Gastroesophageal sphincter (tissue), 4 donors: ENCODE results near the gene NR2C2. TPM values are rescaled to one million over a fixed set of nuclear protein-coding genes. Genes with fewer than 3 reads are reported as not detected.

Experiments used
- ATAC-seq: fragments of 150-250 bp; one replicate; pipeline ENCODE4 v1.9.1; 2016; ENCODE audit warnings: mild to moderate bottlenecking, moderate library complexity
- H3K27ac ChIP-seq, 4 donors: fragments of 200-600 bp; sonication (generic) in 3 of 4; 1 replicate in 3 of 4; 2 replicates in 1 of 4; pipeline ENCODE4 v1.5.1; 2016 to 2019
- H3K27me3 ChIP-seq: fragments of 200-600 bp; sonication (generic); one replicate; pipeline ENCODE4 v1.5.1; 2019
- H3K36me3 ChIP-seq, 2 donors: fragments of 200-600 bp; sonication (generic); one replicate each; pipeline ENCODE4 v1.5.1; 2019; ENCODE audit warnings: control low read depth in 1 of 2
- H3K4me1 ChIP-seq, 3 donors: fragments of 200-600 bp; sonication (generic); 1 replicate in 2 of 3; 2 replicates in 1 of 3; pipeline ENCODE4 v1.5.1; 2016 to 2019; ENCODE audit warnings: control low read depth in 2 of 3
- H3K4me3 ChIP-seq, 2 donors: fragments of 200-600 bp; sonication (generic); one replicate each; pipeline ENCODE4 v1.5.1; 2019; ENCODE audit warnings: mild to moderate bottlenecking in 1 of 2, moderate library complexity in 1 of 2
- H3K9me3 ChIP-seq, 3 donors: fragments of 200-600 bp; sonication (generic); one replicate each; pipeline ENCODE4 v1.5.1; 2017 to 2019; ENCODE audit warnings: control low read depth in 2 of 3
- EP300 ChIP-seq: sonication (generic); formaldehyde crosslinking; IDR thresholded peaks from one replicate; pipeline ENCODE4 v1.6.1; 2017; ENCODE audit warnings: antibody characterized with exemption, mild to moderate bottlenecking
- POLR2A ChIP-seq, 2 donors: fragments of 450-650 bp; IDR thresholded peaks; one replicate each; pipeline ENCODE4 v1.6.1; 2017; ENCODE audit warnings: antibody characterized with exemption in 2 of 2, mild to moderate bottlenecking in 2 of 2, moderate library complexity in 1 of 2
- POLR2AphosphoS5 ChIP-seq: sonication (generic); formaldehyde crosslinking; IDR thresholded peaks from one replicate; pipeline ENCODE4 v1.6.1; 2017; ENCODE audit warnings: antibody characterized with exemption
- WGBS, 2 donors: methylation state at CpG; one replicate each; pipeline ENCODE4 v1.1.5; 2018; ENCODE audit warnings: low coverage in 1 of 2; 5-methylcytosine and 5-hydroxymethylcytosine counted together
- total RNA-seq, 4 donors: library from RNA; depleted of rRNA; stranded (reverse); fragments of >200 nt; gene quantifications; one replicate each; pipeline ENCODE4 v1.1.0, GENCODE V29; 2016
- TF ChIP-seq, protein P1 (sequence below), 4 experiments: fragments of 200-600 bp in 2 of 4; fragments of 450-650 bp in 2 of 4; sonication (generic) in 1 of 4; IDR thresholded peaks; one replicate each; pipeline ENCODE4 v1.5.1; 2017 to 2019; ENCODE audit warnings: antibody characterized with exemption in 4 of 4, mild to moderate bottlenecking in 2 of 4, moderate library complexity in 2 of 4

The NR2C2 gene
- total RNA-seq, 4 donors from 2014 or later = 35.8 to 56.2 (median 40.7) TPM

DNA sequence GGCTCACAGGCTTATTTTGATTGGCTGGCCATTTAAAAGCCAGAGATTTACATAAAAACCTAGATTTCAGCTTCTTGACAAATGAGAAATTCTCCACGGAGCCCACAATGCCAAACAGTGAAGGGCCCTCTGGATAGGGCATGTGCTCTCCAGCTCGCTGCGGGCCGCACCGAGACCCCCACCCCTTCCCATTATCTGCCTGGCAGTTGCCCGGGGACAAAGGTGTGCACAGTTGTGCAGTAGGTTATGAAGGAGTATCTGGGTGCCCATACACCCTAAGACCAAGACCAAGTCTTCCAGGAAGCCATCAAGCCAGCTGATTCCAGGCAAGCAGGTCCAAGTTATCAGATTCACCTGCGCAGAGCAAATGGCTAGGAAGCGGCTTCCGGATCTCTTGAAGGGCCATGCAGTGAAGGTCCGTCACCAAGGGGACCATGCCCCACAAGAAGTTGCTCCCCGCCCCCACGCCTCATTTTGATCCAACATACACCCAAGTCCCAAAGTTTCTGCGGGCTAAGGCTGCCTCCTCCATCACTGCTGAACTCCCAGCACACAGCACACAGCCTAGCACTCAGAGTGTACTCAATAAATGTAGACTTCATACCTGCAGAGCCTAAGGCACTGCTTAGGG is 116.4 kb downstream of the NR2C2 start:
- no peaks in the 10 kb centered on the region for H3K9me3 ChIP-seq
- no peaks in the 10 kb centered on the region for H3K27me3 ChIP-seq
- H3K4me1 ChIP-seq = peaks cover 2 to 24% (median 12%) of the 10 kb centered on the region in 3 donors
- no peak for ATAC-seq
- peak overlapping the region in 1 of 4 donors; percentile 85 for H3K27ac ChIP-seq
- TF ChIP-seq, protein P1, sequence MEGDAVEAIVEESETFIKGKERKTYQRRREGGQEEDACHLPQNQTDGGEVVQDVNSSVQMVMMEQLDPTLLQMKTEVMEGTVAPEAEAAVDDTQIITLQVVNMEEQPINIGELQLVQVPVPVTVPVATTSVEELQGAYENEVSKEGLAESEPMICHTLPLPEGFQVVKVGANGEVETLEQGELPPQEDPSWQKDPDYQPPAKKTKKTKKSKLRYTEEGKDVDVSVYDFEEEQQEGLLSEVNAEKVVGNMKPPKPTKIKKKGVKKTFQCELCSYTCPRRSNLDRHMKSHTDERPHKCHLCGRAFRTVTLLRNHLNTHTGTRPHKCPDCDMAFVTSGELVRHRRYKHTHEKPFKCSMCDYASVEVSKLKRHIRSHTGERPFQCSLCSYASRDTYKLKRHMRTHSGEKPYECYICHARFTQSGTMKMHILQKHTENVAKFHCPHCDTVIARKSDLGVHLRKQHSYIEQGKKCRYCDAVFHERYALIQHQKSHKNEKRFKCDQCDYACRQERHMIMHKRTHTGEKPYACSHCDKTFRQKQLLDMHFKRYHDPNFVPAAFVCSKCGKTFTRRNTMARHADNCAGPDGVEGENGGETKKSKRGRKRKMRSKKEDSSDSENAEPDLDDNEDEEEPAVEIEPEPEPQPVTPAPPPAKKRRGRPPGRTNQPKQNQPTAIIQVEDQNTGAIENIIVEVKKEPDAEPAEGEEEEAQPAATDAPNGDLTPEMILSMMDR (IDR thresholded peaks at IDR 0.05) = no peak
- TF ChIP-seq POLR2A (IDR thresholded peaks at IDR 0.05) (no peak), EP300 (no peak), POLR2AphosphoS5 (no peak)
- WGBS, 2 donors = 50 to 69% methylated on average over 1 to 8 of the region's 13 CpGs
- H3K36me3 ChIP-seq = peaks cover 0 to 9% of the 10 kb centered on the region in 2 donors
- peak overlapping the region; percentile 73 to 76 for H3K4me3 ChIP-seq

DNA sequence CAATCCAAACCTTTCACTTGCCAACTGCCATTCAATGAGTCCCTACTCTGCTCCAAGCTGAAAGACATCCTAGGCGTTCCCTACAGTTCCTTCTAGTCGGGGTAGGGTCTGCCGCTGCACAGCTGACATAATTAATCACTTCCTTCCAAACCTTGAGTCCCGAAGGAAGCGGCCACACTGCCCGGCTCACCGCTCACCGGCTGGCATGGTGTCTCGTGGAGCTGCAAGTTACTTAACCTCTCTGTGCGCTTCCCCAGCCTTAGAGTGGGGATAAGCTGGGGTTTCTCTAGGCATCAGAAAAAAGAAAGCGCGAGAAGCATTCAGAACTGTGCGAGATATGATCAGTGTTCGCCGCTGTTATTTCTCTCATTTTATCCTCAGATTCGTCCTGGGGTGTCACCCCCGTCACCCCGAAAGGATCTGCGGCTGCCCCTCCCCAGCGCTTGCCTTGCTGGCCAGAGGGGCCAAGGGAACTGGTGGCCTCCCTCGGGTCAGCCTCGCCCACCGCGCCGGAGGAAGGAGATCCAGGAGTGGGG is 117.0 kb downstream of the NR2C2 start:
- H3K4me3 ChIP-seq = peak overlapping the region; percentile 73 to 76
- H3K27ac ChIP-seq = peak overlapping the region; percentile 41 to 92 (median 84)
- peaks cover 2 to 24% (median 12%) of the 10 kb centered on the region in 3 donors for H3K4me1 ChIP-seq
- peaks cover 0 to 4% of the 10 kb centered on the region in 2 donors for H3K36me3 ChIP-seq
- no peak for ATAC-seq
- H3K9me3 ChIP-seq = no peaks in the 10 kb centered on the region
- 1 to 2% methylated on average over 7 to 14 of the region's 25 CpGs for WGBS, 2 donors
- TF ChIP-seq POLR2AphosphoS5 (no peak), EP300 (no peak), POLR2A (IDR thresholded peaks at IDR 0.05) (no peak)
- TF ChIP-seq, protein P1 (IDR thresholded peaks at IDR 0.05) = no peak
- no peaks in the 10 kb centered on the region for H3K27me3 ChIP-seq

DNA sequence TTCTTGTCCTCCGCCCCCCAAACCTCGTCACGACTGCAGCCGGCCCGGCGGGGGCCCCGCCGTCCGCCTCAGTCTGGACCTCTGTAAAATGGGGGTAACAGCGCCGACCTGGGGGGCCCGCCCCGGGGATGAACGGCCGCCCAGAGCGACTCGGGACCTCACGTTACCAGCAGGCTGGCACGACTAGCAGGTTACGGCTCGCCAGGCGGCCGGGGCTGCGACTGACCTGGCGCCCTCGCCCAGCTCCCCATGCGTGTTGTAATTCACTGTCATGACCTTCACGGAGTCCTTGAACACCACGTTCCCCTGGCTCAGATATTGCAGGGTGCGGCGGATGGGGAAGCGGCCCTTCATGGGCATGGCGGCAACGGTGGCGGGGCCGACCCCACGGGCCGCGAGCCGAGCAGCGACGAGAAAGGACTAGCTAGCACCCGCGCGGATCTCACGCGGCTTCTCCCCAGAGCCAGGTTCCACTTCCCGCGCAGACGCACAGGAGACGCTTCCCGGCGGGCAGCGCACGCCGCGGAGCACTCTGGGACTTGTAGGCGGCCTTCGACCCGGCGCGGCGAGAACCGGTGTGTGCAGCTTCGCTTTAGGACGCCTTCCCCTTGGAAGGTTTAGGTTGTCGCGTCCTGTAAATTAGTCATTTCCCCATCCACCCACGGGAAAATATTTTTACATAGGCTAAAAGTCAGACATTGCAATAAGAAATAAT is 117.6 kb downstream of the NR2C2 start, which contains the start of gene MRPS25:
TSS of gene MRPS25 (minus strand) at position 481 of the 715 bp plus-strand sequence. CDS start at position 360, 121 bp downstream.
- ATAC-seq = peak; percentile 99
- peaks cover 0 to 4% of the 10 kb centered on the region in 2 donors for H3K36me3 ChIP-seq
- H3K27ac ChIP-seq = peak within 1 kb of the TSS; percentile 41 to 92 (median 84)
- peak within 1 kb of the TSS; percentile 73 to 76 for H3K4me3 ChIP-seq
- TF ChIP-seq POLR2A (IDR thresholded peaks at IDR 0.05) (peak; percentile 79 to 85), EP300 (no peak), POLR2AphosphoS5 (peak; percentile 91)
- TF ChIP-seq, protein P1 (IDR thresholded peaks at IDR 0.05) = peak in 1 of 4 experiments; percentile 19
- no peaks in the 10 kb centered on the region for H3K27me3 ChIP-seq
- no peaks in the 10 kb centered on the region for H3K9me3 ChIP-seq
- 0% methylated on average over 3 to 7 of the region's 69 CpGs for WGBS, 2 donors
- H3K4me1 ChIP-seq = peaks cover 2 to 24% (median 12%) of the 10 kb centered on the region in 3 donors

DNA sequence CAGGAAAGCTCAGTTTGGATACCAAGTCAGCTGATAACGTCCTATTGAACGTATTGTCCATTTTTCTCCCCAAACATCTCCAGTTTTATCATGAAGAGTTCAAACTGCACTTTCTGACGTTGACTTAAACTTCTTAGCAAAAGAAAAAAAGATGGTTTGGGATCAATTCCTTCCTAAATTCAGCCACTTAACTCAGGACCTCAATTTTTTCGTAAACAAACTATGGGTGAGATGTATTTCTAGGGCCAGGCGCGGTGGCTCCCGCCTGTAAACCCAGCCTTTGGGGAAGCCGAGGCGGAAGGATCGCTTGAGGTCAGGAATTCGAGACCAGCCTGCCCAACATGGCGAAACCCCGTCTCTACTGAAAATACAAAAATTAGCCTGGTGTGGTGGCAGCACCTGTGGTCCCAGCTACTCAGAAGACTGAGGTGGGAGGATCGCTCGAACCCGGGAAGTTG is 118.2 kb downstream of the NR2C2 start:
- TF ChIP-seq POLR2A (IDR thresholded peaks at IDR 0.05) = no peak
- TF ChIP-seq, protein P1 (IDR thresholded peaks at IDR 0.05) = no peak
- Histone ChIP-seq H3K27me3 (no peaks in the 10 kb centered on the region), H3K36me3 (peaks cover 0 to 10% of the 10 kb centered on the region in 2 donors), H3K4me3 (peak overlapping the region; percentile 73 to 76), H3K9me3 (no peaks in the 10 kb centered on the region), H3K4me1 (peaks cover 2 to 24% (median 12%) of the 10 kb centered on the region in 3 donors), H3K27ac (peak overlapping the region in 3 of 4 donors; percentile 82 to 92 (median 85))
- peak; percentile 4 for ATAC-seq
- 30 to 54% methylated on average over 9 to 11 of the region's 16 CpGs for WGBS, 2 donors
